Progenitor cell of endocrine pancreas (in vitro differentiated cells): ENCODE results near the gene ZBTB16. TPM values are rescaled to one million over a fixed set of nuclear protein-coding genes. Genes with fewer than 3 reads are reported as not detected.

ENCODE experiments used
- DNase-seq: peaks from one replicate; pipeline ENCODE4 v3.0.0; 2021; ENCODE audit warnings: low spot score; ENCODE audit not compliant: unreplicated experiment
- H3K27ac Mint-ChIP-seq: 2 replicates; pipeline ENCODE4 v1.8.0; 2021; ENCODE audit warnings: mild to moderate bottlenecking, moderate library complexity, mixed read lengths
- H3K27me3 Mint-ChIP-seq: 2 replicates; pipeline ENCODE4 v1.8.0; 2021; ENCODE audit warnings: mixed read lengths
- H3K36me3 Mint-ChIP-seq: 2 replicates; pipeline ENCODE4 v1.8.0; 2022; ENCODE audit warnings: mixed read lengths; ENCODE audit not compliant: insufficient read depth
- H3K4me1 Mint-ChIP-seq: 2 replicates; pipeline ENCODE4 v1.8.0; 2021; ENCODE audit warnings: low read depth, mixed read lengths
- H3K4me3 Mint-ChIP-seq: 2 replicates; pipeline ENCODE4 v1.8.0; 2021; ENCODE audit warnings: low read depth, mild to moderate bottlenecking, moderate library complexity, mixed read lengths
- H3K9me3 Mint-ChIP-seq: 2 replicates; pipeline ENCODE4 v1.8.0; 2021; ENCODE audit warnings: low read depth, mixed read lengths
- total RNA-seq: library from RNA; stranded (reverse); gene quantifications from 2 replicates; pipeline ENCODE4 v1.2.1, GENCODE V29; 2021
- TF ChIP-seq, protein P1 (sequence below): fragments of 200-600 bp; sonication (generic); IDR thresholded peaks from one replicate; pipeline ENCODE4 v1.5.0; 2021; ENCODE audit warnings: antibody characterized with exemption, mild to moderate bottlenecking; ENCODE audit not compliant: unreplicated experiment

ZBTB16 gene
- total RNA-seq, 1 donor from 2014 or later = 29.6 TPM

DNA sequence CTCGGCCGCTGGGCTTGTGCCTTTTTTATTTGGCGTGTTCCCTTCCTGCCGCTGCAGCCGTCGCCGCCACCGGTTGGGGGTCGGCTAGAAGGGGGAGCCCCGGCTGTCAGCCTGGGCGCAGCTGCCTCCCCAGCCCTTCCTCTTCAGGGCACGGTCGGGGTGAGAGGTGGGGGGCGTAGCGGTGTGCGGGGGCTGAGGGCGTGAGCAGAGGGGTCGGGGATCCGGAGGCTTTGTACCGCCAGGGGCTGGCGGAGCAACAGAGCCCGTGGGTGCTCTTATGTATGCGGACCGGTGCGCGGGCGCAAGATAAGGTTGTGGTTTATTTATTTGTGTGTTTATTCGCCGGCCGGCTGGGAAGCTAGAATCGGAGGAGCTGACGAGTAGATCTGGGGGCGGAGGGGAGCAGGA lies 477 bp downstream of the ZBTB16 start:
- DNase-seq = no peak
- Mint-ChIP-seq H3K27me3 (peaks cover 28% of the 10 kb centered on the region), H3K36me3 (peaks cover 5% of the 10 kb centered on the region), H3K4me3 (peak overlapping the region; percentile 90), H3K27ac (peak overlapping the region; percentile 94), H3K4me1 (peaks cover 20% of the 10 kb centered on the region), H3K9me3 (no peaks in the 10 kb centered on the region)
- TF ChIP-seq, protein P1, sequence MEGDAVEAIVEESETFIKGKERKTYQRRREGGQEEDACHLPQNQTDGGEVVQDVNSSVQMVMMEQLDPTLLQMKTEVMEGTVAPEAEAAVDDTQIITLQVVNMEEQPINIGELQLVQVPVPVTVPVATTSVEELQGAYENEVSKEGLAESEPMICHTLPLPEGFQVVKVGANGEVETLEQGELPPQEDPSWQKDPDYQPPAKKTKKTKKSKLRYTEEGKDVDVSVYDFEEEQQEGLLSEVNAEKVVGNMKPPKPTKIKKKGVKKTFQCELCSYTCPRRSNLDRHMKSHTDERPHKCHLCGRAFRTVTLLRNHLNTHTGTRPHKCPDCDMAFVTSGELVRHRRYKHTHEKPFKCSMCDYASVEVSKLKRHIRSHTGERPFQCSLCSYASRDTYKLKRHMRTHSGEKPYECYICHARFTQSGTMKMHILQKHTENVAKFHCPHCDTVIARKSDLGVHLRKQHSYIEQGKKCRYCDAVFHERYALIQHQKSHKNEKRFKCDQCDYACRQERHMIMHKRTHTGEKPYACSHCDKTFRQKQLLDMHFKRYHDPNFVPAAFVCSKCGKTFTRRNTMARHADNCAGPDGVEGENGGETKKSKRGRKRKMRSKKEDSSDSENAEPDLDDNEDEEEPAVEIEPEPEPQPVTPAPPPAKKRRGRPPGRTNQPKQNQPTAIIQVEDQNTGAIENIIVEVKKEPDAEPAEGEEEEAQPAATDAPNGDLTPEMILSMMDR = peak; percentile 26

DNA sequence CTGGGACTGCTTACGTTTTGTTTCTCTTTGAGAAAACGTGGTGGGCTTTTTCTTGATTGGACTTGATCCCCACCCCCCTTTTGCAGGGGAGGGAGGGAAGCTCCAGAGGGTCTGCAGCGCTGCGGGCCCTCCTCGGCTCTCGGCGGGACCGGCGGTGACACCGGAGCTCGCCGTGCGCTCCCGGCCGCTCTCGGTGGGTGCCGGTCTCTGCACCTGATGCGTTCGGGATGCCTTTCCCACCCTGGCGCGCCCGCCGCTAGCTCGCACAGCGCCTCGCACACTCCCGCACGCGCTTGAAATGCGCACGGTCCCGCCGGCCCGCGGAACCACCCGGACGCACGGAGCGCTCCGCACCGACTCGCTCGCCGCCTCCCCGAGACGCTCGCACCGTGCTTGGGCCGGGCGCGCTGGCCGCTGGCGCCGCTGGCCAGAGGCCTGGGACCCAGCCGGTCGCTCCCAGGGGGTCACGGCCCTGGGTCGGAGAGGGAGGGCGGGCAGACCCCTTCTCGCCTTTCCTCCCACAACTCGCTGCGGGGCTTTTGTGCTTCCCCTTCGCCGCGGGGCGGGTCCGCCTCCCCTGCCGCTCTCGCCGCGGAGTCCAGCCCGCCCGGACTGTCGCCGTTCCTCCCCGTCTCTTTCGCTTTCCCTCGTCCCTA lies 1.0 kb downstream of the ZBTB16 start:
- Mint-ChIP-seq H3K4me3 (peak overlapping the region; percentile 90), H3K36me3 (peaks cover 5% of the 10 kb centered on the region), H3K27ac (peak overlapping the region; percentile 94), H3K27me3 (peaks cover 27% of the 10 kb centered on the region), H3K9me3 (no peaks in the 10 kb centered on the region), H3K4me1 (peaks cover 21% of the 10 kb centered on the region)
- DNase-seq = peak; percentile 40
- TF ChIP-seq, protein P1 = peak; percentile 1

DNA sequence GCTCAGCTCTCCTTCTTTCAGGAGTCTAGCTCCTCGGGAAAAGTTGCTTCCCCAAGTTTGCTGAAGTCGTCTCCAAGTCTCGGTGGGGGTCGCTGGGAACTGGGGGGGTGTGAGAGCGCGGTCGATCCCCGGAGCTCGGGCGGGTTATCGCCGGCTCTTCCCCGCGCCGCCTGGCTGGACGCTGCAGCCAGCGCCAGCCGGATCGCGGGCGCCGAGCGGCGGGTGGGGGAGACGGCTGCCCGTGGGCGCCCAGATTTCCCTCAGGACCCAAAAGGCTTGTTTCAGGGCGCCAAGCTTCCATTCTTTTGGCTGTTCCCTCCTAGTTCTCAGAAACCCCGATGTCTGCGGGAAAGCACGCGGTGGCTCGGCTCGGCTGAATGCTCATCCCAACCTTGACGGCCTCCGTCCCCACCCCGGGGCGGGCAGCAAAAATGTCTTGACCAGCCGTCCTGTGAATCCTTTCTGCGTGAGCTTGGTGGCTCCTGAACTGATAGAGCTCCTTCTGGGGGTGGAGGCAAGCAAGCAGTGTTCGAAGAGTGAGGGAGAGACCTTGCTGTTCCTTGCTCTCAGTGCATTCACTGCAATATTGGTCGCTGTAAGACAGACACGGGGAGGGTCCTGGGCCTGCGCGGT lies 1.7 kb downstream of the ZBTB16 start:
- peak overlapping the region; percentile 90 for H3K4me3 Mint-ChIP-seq
- peaks cover 21% of the 10 kb centered on the region for H3K4me1 Mint-ChIP-seq
- peak; percentile 25 for DNase-seq
- TF ChIP-seq, protein P1 = no peak
- H3K27ac Mint-ChIP-seq = peak overlapping the region; percentile 96
- H3K9me3 Mint-ChIP-seq = no peaks in the 10 kb centered on the region
- H3K27me3 Mint-ChIP-seq = peaks cover 27% of the 10 kb centered on the region
- H3K36me3 Mint-ChIP-seq = peaks cover 5% of the 10 kb centered on the region

DNA sequence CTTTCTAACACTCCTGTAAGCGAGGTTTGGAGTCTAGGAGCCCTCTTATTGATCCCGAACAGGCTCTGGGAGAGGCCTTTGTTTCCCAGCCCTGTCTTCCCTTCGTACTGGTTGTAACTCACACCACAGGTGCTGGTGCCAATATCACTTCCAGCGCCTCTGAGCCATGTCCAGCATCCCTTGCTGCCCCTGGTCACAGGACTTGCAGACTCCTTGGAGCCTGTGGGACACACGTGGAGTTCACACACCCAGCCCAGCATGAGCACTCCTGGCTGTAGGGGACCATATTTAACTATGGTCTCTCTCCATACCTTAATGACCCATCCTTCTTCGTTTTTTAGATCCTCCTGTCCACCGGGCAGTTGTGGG lies 2.2 kb downstream of the ZBTB16 start:
- H3K9me3 Mint-ChIP-seq = no peaks in the 10 kb centered on the region
- H3K27me3 Mint-ChIP-seq = peaks cover 22% of the 10 kb centered on the region
- H3K4me3 Mint-ChIP-seq = peak overlapping the region; percentile 90
- TF ChIP-seq, protein P1 = no peak
- H3K27ac Mint-ChIP-seq = peak overlapping the region; percentile 96
- peaks cover 21% of the 10 kb centered on the region for H3K4me1 Mint-ChIP-seq
- H3K36me3 Mint-ChIP-seq = peaks cover 8% of the 10 kb centered on the region
- no peak for DNase-seq

DNA sequence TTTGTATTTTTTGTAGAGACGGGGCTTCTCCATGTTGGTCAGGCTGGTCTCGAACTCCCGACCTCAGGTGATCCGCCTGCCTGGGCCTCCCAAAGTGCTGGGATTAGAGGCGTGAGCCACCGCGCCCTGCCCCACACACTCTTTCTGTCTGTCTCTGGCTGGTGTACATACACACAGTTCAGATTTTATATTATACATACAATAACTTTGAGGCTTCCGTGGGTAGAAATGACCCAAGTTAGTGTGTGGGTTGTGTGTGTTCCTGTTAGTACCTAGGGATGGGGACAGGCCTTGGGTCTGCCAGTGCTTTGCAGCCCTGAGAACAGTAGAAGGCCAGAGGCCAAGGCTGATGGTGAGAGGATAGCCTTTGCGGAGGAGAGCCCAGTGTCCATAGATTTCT lies 2.8 kb downstream of the ZBTB16 start:
- Mint-ChIP-seq H3K9me3 (no peaks in the 10 kb centered on the region), H3K4me3 (peak overlapping the region; percentile 46), H3K36me3 (peaks cover 8% of the 10 kb centered on the region), H3K27me3 (peaks cover 16% of the 10 kb centered on the region), H3K4me1 (peaks cover 18% of the 10 kb centered on the region), H3K27ac (no peak overlapping the region)
- TF ChIP-seq, protein P1 = no peak
- no peak for DNase-seq
